Anterior cingulate cortex (tissue), 58 donors: ENCODE measurements around the gene PWWP2B.
"Not testable (repeated sequence)": the region's sequence is repeated elsewhere in the genome, so short reads cannot be mapped to it uniquely, and the experiment has no call there.

Source experiments
- DNase-seq, 58 donors: peaks; one replicate each; lab custom pipeline; 2025; lab: John Stamatoyannopoulos, UW

The PWWP2B gene

GRCh38 chr10:132377326-132377725 is 19.7 kb upstream of the PWWP2B start:
- no peak for DNase-seq

- DNase-seq: not testable (repeated sequence)
Observed at GRCh38 chr10:132379026-132379425, 18.0 kb upstream of the PWWP2B start.

GRCh38 chr10:132380986-132381385 is 16.0 kb upstream of the PWWP2B start:
- not testable (repeated sequence) for DNase-seq

- no peak for DNase-seq
Observed at GRCh38 chr10:132381741-132382140, 15.3 kb upstream of the PWWP2B start.

GRCh38 chr10:132382231-132382922 is 14.6 kb upstream of the PWWP2B start:
- no peak for DNase-seq

GRCh38 chr10:132383101-132383500 is 13.9 kb upstream of the PWWP2B start:
- DNase-seq: no peak

GRCh38 chr10:132383751-132384196 is 13.2 kb upstream of the PWWP2B start:
- no peak for DNase-seq

GRCh38 chr10:132384618-132385388 is 12.2 kb upstream of the PWWP2B start:
- no peak for DNase-seq

GRCh38 chr10:132385389-132385667 is 11.7 kb upstream of the PWWP2B start:
- no peak for DNase-seq

- DNase-seq: no peak
Observed at GRCh38 chr10:132385721-132386418, 11.1 kb upstream of the PWWP2B start.

- DNase-seq: no peak
Observed at GRCh38 chr10:132386419-132386831, 10.6 kb upstream of the PWWP2B start.

- DNase-seq: not testable (repeated sequence)
Observed at GRCh38 chr10:132386896-132387295, 10.1 kb upstream of the PWWP2B start.

- peak in 4 of 58 donors; percentile 24 to 53 (median 34) for DNase-seq
Observed at GRCh38 chr10:132387764-132388210, 9.2 kb upstream of the PWWP2B start.

GRCh38 chr10:132388891-132389432 is 8.0 kb upstream of the PWWP2B start:
- DNase-seq: peak in 2 of 58 donors; percentile 37

GRCh38 chr10:132389433-132390169 is 7.4 kb upstream of the PWWP2B start:
- DNase-seq: no peak

- DNase-seq: no peak
Observed at GRCh38 chr10:132390170-132390920, 6.7 kb upstream of the PWWP2B start.

GRCh38 chr10:132390921-132391675 is 5.9 kb upstream of the PWWP2B start:
- DNase-seq: no peak

- no peak for DNase-seq
Observed at GRCh38 chr10:132391676-132392020, 5.4 kb upstream of the PWWP2B start.
